ENCODE measurements around the gene RETN.

RETN gene

DNA sequence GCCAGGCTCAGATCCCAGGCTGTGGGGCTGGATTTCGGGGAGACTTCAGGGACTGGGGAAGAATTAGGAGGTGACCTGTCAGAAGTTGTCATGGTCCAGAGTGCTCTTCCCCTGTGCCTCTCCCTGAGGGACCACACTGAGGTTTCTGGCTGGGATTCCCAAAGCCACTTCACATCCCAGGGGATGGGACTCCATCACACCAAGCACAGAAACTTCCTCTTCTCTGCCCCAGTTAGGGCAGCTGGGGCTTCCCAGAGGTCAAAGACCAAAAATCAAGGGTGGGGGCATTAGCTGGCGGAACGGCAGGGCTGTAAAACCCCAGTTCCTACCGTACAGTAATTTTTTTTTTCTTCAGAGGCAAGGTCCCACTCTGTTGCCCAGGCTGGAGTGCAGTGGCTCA is 25.6 kb downstream of the RETN start:
- H3K27me3 ChIP-seq (ENCODE audit: insufficient read depth, low read depth), result peaks cover 47% of the 10 kb centered on the region
- no peak overlapping the region for H2AFZ ChIP-seq (ENCODE audit: low read depth)
- no peak overlapping the region for H3K9ac ChIP-seq
- H3K4me3 ChIP-seq (IDR thresholded peaks at IDR 0.05; ENCODE audit: insufficient read depth, low read depth, low read length), result no peak overlapping the region
- H3K4me2 ChIP-seq, result no peak overlapping the region
- no peaks in the 10 kb centered on the region for H3K36me3 ChIP-seq (ENCODE audit: insufficient read depth)
- TF ChIP-seq, protein P1, sequence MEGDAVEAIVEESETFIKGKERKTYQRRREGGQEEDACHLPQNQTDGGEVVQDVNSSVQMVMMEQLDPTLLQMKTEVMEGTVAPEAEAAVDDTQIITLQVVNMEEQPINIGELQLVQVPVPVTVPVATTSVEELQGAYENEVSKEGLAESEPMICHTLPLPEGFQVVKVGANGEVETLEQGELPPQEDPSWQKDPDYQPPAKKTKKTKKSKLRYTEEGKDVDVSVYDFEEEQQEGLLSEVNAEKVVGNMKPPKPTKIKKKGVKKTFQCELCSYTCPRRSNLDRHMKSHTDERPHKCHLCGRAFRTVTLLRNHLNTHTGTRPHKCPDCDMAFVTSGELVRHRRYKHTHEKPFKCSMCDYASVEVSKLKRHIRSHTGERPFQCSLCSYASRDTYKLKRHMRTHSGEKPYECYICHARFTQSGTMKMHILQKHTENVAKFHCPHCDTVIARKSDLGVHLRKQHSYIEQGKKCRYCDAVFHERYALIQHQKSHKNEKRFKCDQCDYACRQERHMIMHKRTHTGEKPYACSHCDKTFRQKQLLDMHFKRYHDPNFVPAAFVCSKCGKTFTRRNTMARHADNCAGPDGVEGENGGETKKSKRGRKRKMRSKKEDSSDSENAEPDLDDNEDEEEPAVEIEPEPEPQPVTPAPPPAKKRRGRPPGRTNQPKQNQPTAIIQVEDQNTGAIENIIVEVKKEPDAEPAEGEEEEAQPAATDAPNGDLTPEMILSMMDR (conservative IDR thresholded peaks at IDR 0.05; ENCODE audit: low read depth, low read length), result no peak
- no peaks in the 10 kb centered on the region for H3K79me2 ChIP-seq (ENCODE audit: insufficient read depth, low read depth)
- H3K4me1 ChIP-seq (ENCODE audit: low read depth, poor library complexity, severe bottlenecking), result no peaks in the 10 kb centered on the region
- no peaks in the 10 kb centered on the region for H4K20me1 ChIP-seq (ENCODE audit: insufficient read depth)
- no peak overlapping the region for H3K27ac ChIP-seq

DNA sequence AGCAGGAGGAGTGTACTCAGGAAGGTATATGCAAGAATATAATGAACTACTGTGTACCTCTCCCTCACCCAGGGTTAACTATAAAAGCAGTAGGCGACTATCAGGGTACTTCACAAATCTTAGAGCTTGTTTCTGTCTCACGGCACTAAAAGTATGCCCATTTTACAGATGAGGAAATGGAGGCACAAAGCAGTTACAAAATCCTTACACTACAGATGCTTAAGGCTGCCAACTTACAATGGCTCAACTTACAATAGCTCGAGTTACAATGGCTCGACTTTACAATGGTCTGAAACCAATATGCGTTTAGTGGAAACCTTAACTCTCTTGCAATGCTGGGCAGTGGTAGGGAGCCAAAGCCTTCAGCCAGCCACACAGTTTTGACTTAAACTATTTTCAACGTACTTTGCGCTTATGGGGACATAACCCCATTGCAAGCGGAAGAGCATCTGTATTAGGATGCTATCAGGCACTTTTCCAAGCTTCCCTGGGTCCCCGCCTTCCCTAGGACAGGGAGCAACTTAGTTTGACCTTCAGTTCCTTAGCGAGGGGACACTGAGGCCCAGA is 29.0 kb downstream of the RETN start:
- Histone ChIP-seq H2AFZ (ENCODE audit: low read depth) (no peak overlapping the region), H3K9ac (no peak overlapping the region), H3K4me2 (no peak overlapping the region), H3K4me3 (IDR thresholded peaks at IDR 0.05; ENCODE audit: insufficient read depth, low read depth, low read length) (no peak overlapping the region), H3K4me1 (ENCODE audit: low read depth, poor library complexity, severe bottlenecking) (no peaks in the 10 kb centered on the region), H3K36me3 (ENCODE audit: insufficient read depth) (no peaks in the 10 kb centered on the region), H3K79me2 (ENCODE audit: insufficient read depth, low read depth) (no peaks in the 10 kb centered on the region), H4K20me1 (ENCODE audit: insufficient read depth) (no peaks in the 10 kb centered on the region), H3K27me3 (ENCODE audit: insufficient read depth, low read depth) (peaks cover 56% of the 10 kb centered on the region), H3K27ac (no peak overlapping the region)
- TF ChIP-seq, protein P1 (conservative IDR thresholded peaks at IDR 0.05; ENCODE audit: low read depth, low read length), result no peak

DNA sequence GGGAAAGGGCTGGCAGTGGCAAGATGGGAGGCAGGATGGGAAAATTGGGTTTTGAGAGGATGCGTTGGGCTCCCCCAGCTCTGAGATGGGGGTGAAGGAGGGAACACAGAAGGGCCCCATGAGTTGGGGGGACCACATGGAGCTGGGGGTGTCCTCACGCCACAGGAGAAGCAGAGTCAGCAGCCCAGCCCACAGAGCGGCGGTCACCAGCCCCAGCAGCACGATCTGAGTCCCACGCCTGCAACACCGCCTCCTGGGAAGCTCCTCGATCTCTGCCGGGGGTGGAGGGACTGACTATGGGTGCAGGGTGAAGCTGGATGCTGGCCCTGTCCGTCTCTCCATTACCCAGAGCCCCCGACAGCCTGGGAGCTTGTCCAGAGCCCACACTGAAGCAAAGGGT is 29.7 kb downstream of the RETN start:
- no peaks in the 10 kb centered on the region for H3K4me1 ChIP-seq (ENCODE audit: low read depth, poor library complexity, severe bottlenecking)
- TF ChIP-seq, protein P1 (conservative IDR thresholded peaks at IDR 0.05; ENCODE audit: low read depth, low read length), result no peak
- no peaks in the 10 kb centered on the region for H4K20me1 ChIP-seq (ENCODE audit: insufficient read depth)
- no peak overlapping the region for H3K9ac ChIP-seq
- H3K27me3 ChIP-seq (ENCODE audit: insufficient read depth, low read depth), result peaks cover 55% of the 10 kb centered on the region
- no peak overlapping the region for H3K4me2 ChIP-seq
- no peak overlapping the region for H2AFZ ChIP-seq (ENCODE audit: low read depth)
- H3K36me3 ChIP-seq (ENCODE audit: insufficient read depth), result no peaks in the 10 kb centered on the region
- H3K27ac ChIP-seq, result no peak overlapping the region
- no peak overlapping the region for H3K4me3 ChIP-seq (IDR thresholded peaks at IDR 0.05; ENCODE audit: insufficient read depth, low read depth, low read length)
- no peaks in the 10 kb centered on the region for H3K79me2 ChIP-seq (ENCODE audit: insufficient read depth, low read depth)

DNA sequence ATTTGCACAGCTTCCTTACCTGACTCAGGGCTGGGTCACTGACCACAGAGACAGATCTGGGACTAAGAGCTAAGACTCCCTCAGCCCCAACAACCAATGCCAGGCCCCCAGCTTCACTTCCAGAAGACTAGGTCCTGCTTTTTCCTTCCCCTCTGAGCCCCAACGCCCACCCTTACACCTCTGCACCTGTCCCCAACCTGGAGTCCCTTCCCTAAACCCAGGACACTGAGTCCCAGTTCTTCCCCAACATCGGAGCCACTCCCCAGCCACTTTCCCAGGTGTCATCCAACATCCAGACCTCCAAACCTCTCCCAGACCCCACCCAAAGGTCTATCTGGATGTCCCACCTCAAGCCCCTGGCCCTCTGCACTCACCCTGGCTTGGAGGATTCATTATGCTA is 30.2 kb downstream of the RETN start:
- no peaks in the 10 kb centered on the region for H3K79me2 ChIP-seq (ENCODE audit: insufficient read depth, low read depth)

More for the DNA sequence above, 30.2 kb downstream of the RETN start:
- Histone ChIP-seq H2AFZ (ENCODE audit: low read depth) (no peak overlapping the region), H3K9ac (no peak overlapping the region), H3K27me3 (ENCODE audit: insufficient read depth, low read depth) (peaks cover 55% of the 10 kb centered on the region), H3K4me2 (no peak overlapping the region), H3K36me3 (ENCODE audit: insufficient read depth) (no peaks in the 10 kb centered on the region), H3K27ac (no peak overlapping the region), H3K4me3 (IDR thresholded peaks at IDR 0.05; ENCODE audit: insufficient read depth, low read depth, low read length) (no peak overlapping the region), H4K20me1 (ENCODE audit: insufficient read depth) (no peaks in the 10 kb centered on the region), H3K4me1 (ENCODE audit: low read depth, poor library complexity, severe bottlenecking) (no peaks in the 10 kb centered on the region)
- TF ChIP-seq, protein P1 (conservative IDR thresholded peaks at IDR 0.05; ENCODE audit: low read depth, low read length), result no peak

Measured in KMS-11 (cell line).